Measurements from ENCODE around the gene NUP133.

NUP133 gene

DNA sequence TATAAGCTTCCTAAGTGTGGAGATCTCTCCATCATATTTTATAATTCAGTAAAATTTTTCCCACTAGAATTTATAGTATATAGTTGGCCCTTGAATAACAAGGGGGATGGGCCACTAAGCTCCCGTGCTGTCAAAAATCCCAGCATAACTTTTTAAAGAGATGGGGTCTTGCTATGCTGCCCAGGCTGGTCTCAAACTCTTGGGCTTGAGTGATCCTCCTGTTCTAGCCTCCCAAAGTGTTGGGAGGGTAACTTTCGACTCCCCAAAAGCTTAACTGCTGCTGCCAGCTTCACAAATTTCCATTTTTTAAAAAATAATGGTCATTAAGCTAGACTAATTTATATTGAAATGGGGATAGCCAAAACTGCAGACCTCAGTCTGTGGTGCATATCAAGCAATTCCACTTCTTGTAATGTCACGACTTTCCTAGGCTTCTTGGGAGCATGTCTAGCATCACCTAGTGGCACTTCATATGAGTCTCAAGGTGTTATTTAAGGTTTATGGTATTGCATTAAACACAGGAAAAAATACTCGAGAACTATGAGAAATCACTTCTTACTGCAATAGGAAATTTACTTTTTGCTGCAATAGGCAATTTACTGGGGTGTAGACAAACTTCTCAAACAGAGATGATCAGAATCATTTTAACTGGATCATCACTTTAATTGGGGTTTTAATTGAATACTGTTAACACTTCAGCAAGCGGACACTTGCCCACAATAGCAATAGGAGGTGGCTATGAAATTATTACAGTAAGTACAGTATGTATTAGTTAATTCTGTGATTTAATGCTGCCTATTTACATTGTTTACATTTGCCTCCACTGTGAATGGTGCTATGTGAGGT is 55.0 kb downstream of the NUP133 start:
- no peaks in the 10 kb centered on the region for H3K9me3 ChIP-seq (ENCODE audit: insufficient read depth, low read length)
- no peaks in the 10 kb centered on the region for H3K9me2 ChIP-seq (replicated peaks; ENCODE audit: insufficient read depth, low read length)
- no peaks in the 10 kb centered on the region for H3F3A ChIP-seq (ENCODE audit: insufficient read depth)
- no peaks in the 10 kb centered on the region for H3K27me3 ChIP-seq (ENCODE audit: low read length)
- H3K36me3 ChIP-seq (ENCODE audit: low read length) = peaks cover 15% of the 10 kb centered on the region; the same call in 1 of the 2 replicates
- H3K4me3 ChIP-seq (ENCODE audit: insufficient read depth, low read length, poor library complexity, severe bottlenecking) = no peak overlapping the region
- H4K20me1 ChIP-seq (ENCODE audit: low read depth, low read length) = no peaks in the 10 kb centered on the region
- no peak overlapping the region for H3K9ac ChIP-seq (ENCODE audit: low read length)
- no peaks in the 10 kb centered on the region for H3K79me2 ChIP-seq (ENCODE audit: insufficient read depth, low read length)
- H3K27ac ChIP-seq (ENCODE audit: low read depth, low read length) = no peak overlapping the region
- no peak overlapping the region for H3K4me2 ChIP-seq (ENCODE audit: low read depth, low read length, poor library complexity, severe bottlenecking)
- no peak overlapping the region for H2AFZ ChIP-seq (ENCODE audit: low read depth, low read length, severe bottlenecking)
- no peak for TF ChIP-seq CTCF (IDR thresholded peaks at IDR 0.05; ENCODE audit: insufficient read depth, low read length, poor library complexity, severe bottlenecking)
- no peak for TF ChIP-seq EZH2phosphoT487 (conservative IDR thresholded peaks at IDR 0.05; ENCODE audit: low read length)

- H3K9ac ChIP-seq (ENCODE audit: low read length) = no peak overlapping the region
- no peak overlapping the region for H3K4me2 ChIP-seq (ENCODE audit: low read depth, low read length, poor library complexity, severe bottlenecking)
- H3K27me3 ChIP-seq (ENCODE audit: low read length) = no peaks in the 10 kb centered on the region
- no peaks in the 10 kb centered on the region for H3K9me3 ChIP-seq (ENCODE audit: insufficient read depth, low read length)
- H3K4me3 ChIP-seq (ENCODE audit: insufficient read depth, low read length, poor library complexity, severe bottlenecking) = no peak overlapping the region
- no peak overlapping the region for H3K27ac ChIP-seq (ENCODE audit: low read depth, low read length)
- TF ChIP-seq EZH2phosphoT487 (conservative IDR thresholded peaks at IDR 0.05; ENCODE audit: low read length) (no peak), CTCF (IDR thresholded peaks at IDR 0.05; ENCODE audit: insufficient read depth, low read length, poor library complexity, severe bottlenecking) (no peak)
- H3F3A ChIP-seq (ENCODE audit: insufficient read depth) = no peaks in the 10 kb centered on the region
- no peaks in the 10 kb centered on the region for H3K79me2 ChIP-seq (ENCODE audit: insufficient read depth, low read length)
- H4K20me1 ChIP-seq (ENCODE audit: low read depth, low read length) = no peaks in the 10 kb centered on the region
- H2AFZ ChIP-seq (ENCODE audit: low read depth, low read length, severe bottlenecking) = no peak overlapping the region
- H3K9me2 ChIP-seq (replicated peaks; ENCODE audit: insufficient read depth, low read length) = no peaks in the 10 kb centered on the region
- H3K36me3 ChIP-seq (ENCODE audit: low read length) = peaks cover 7% of the 10 kb centered on the region; the same call in 1 of the 2 replicates
Measured at GRCh38 chr1:229448845-229449244, 59.3 kb downstream of the NUP133 start.

- Histone ChIP-seq H3K27ac (ENCODE audit: low read depth, low read length) (no peak overlapping the region), H3K4me3 (ENCODE audit: insufficient read depth, low read length, poor library complexity, severe bottlenecking) (no peak overlapping the region), H3K79me2 (ENCODE audit: insufficient read depth, low read length) (no peaks in the 10 kb centered on the region), H4K20me1 (ENCODE audit: low read depth, low read length) (no peaks in the 10 kb centered on the region), H3K9ac (ENCODE audit: low read length) (no peak overlapping the region), H2AFZ (ENCODE audit: low read depth, low read length, severe bottlenecking) (no peak overlapping the region), H3K27me3 (ENCODE audit: low read length) (no peaks in the 10 kb centered on the region), H3K36me3 (ENCODE audit: low read length) (peaks cover 5% of the 10 kb centered on the region; the same call in 1 of the 2 replicates), H3F3A (ENCODE audit: insufficient read depth) (no peaks in the 10 kb centered on the region), H3K4me2 (ENCODE audit: low read depth, low read length, poor library complexity, severe bottlenecking) (no peak overlapping the region), H3K9me3 (ENCODE audit: insufficient read depth, low read length) (no peaks in the 10 kb centered on the region), H3K9me2 (replicated peaks; ENCODE audit: insufficient read depth, low read length) (no peaks in the 10 kb centered on the region)
- TF ChIP-seq CTCF (IDR thresholded peaks at IDR 0.05; ENCODE audit: insufficient read depth, low read length, poor library complexity, severe bottlenecking) (no peak), EZH2phosphoT487 (conservative IDR thresholded peaks at IDR 0.05; ENCODE audit: low read length) (no peak)
Measured at GRCh38 chr1:229448354-229448753, 59.8 kb downstream of the NUP133 start.
